ENCODE data around the gene UBE2J2.

- TF ChIP-seq CTCF (IDR thresholded peaks at IDR 0.05) (no peak), POLR2A (IDR thresholded peaks at IDR 0.05) (no peak), POLR2AphosphoS5 (IDR thresholded peaks at IDR 0.05) (no peak)
Observed at GRCh38 chr1:1207571-1207892, 66.1 kb downstream of the UBE2J2 start.

Data from suprapubic skin (tissue), 4 donors.